ENCODE measurements around the gene ZNF708. TPM values are rescaled to one million over a fixed set of nuclear protein-coding genes. Genes with fewer than 3 reads are reported as not detected.
"Not testable (repeated sequence)": the region's sequence is repeated elsewhere in the genome, so short reads cannot be mapped to it uniquely, and the experiment has no call there.

ZNF708 gene
- total and polyA plus RNA-seq, 9 donors, result 6.4 to 11.8 (median 9.2) TPM

DNA sequence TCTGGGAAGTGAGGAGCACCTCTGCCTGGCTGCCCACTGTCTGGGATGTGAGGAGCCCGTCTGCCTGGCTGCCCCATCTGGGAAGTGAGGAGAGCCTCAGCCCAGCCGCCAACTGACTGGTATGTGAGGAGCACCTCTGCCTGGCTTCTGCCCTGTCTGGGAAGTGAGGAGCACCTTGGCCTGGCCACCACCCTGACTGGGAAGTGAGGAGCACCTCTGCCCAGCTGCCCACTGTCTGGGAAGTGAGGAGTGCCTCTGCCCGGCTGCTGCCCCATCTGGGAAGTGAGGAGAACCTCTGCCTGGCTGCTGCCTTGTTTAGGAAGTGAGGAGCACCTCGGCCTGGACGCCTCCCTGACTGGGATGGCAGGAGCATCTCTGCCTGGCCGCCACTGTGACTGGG, 64.8 kb downstream of the ZNF708 start:
- Histone ChIP-seq H3K4me3 (ENCODE audit: low read length) (no peak overlapping the region), H3K36me3 (ENCODE audit: control insufficient read depth, insufficient read depth, low read length) (no peaks in the 10 kb centered on the region), H3K9me3 (replicated peaks; ENCODE audit: control insufficient read depth, low read depth, low read length) (peaks cover 57% of the 10 kb centered on the region), H3K4me1 (ENCODE audit: control insufficient read depth, insufficient read depth, low read length) (no peaks in the 10 kb centered on the region), H3K27me3 (ENCODE audit: control insufficient read depth, insufficient read depth, low read length) (no peaks in the 10 kb centered on the region), H3K27ac (ENCODE audit: low read length) (no peak overlapping the region)
- 81% methylated on average over 6 of the region's 6 CpGs for WGBS (ENCODE audit: insufficient coverage)
- no peak for DNase-seq

DNA sequence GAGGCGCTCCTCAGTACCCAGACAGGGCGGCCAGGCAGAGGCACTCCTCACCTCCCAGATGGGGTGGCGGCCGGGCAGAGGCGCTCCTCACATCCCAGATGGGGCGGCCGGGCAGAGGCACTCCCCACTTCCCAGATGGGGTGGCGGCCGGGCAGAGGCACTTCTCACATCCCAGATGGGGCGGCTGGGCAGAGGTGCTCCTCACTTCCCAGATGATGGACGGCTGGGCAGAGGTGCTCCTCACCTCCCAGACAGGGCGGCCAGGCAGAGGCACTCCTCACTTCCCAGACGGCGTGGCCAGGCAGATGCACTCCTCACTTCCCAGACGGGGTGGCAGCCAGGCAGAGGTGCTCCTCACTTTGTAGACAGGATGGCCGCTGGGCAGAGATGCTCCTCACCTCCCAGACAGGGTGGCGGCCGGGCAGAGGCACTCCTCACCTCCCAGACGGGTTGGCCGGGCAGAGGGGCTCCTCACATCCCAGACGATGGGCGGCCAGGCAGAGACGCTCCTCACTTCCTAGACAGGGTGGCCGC, 68.3 kb downstream of the ZNF708 start:
- H3K36me3 ChIP-seq (ENCODE audit: control insufficient read depth, insufficient read depth, low read length); H3K4me3 ChIP-seq (ENCODE audit: low read length); H3K27me3 ChIP-seq (ENCODE audit: control insufficient read depth, insufficient read depth, low read length); DNase-seq; H3K4me1 ChIP-seq (ENCODE audit: control insufficient read depth, insufficient read depth, low read length); H3K27ac ChIP-seq (ENCODE audit: low read length): not testable (repeated sequence)
- peaks cover 56% of the 10 kb centered on the region for H3K9me3 ChIP-seq (replicated peaks; ENCODE audit: control insufficient read depth, low read depth, low read length)
- 98% methylated on average over 21 of the region's 24 CpGs for WGBS (ENCODE audit: insufficient coverage)

DNA sequence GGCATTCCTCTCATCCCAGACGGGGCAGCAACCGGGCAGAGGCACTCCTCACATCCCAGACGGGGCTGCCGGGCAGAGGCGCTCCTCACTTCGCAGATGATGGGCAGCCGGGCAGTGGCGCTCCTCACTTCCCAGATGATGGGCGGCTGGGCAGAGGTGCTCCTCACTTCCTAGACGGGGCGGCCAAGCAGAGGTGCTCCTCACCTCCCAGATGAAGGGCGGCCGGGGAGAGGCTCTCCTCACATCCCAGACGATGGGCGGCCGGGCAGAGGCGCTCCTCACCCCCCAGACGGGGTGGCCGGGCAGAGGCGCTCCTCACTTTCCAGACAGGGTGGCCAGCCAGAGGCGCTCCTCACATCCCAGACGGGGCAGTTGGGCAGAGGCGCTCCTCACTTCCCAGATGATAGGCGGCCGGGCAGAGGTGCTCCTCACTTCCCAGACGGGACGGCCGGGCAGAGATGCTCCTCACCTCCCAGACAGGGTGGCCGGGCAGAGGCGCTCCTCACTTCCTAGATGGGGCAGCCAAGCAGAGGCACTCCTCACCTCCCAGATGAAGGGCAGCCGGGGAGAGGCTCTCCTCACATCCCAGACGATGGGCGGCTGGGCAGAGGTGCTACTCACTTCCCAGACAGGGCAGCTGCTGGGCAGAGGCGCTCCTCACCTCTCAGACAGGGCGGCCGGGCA, 68.9 kb downstream of the ZNF708 start:
- Histone ChIP-seq H3K4me1 (ENCODE audit: control insufficient read depth, insufficient read depth, low read length) (no peaks in the 10 kb centered on the region), H3K27me3 (ENCODE audit: control insufficient read depth, insufficient read depth, low read length) (no peaks in the 10 kb centered on the region), H3K36me3 (ENCODE audit: control insufficient read depth, insufficient read depth, low read length) (no peaks in the 10 kb centered on the region), H3K27ac (ENCODE audit: low read length) (no peak overlapping the region), H3K4me3 (ENCODE audit: low read length) (no peak overlapping the region), H3K9me3 (replicated peaks; ENCODE audit: control insufficient read depth, low read depth, low read length) (peaks cover 53% of the 10 kb centered on the region)
- 92% methylated on average over 36 of the region's 36 CpGs for WGBS (ENCODE audit: insufficient coverage)
- DNase-seq, result no peak

DNA sequence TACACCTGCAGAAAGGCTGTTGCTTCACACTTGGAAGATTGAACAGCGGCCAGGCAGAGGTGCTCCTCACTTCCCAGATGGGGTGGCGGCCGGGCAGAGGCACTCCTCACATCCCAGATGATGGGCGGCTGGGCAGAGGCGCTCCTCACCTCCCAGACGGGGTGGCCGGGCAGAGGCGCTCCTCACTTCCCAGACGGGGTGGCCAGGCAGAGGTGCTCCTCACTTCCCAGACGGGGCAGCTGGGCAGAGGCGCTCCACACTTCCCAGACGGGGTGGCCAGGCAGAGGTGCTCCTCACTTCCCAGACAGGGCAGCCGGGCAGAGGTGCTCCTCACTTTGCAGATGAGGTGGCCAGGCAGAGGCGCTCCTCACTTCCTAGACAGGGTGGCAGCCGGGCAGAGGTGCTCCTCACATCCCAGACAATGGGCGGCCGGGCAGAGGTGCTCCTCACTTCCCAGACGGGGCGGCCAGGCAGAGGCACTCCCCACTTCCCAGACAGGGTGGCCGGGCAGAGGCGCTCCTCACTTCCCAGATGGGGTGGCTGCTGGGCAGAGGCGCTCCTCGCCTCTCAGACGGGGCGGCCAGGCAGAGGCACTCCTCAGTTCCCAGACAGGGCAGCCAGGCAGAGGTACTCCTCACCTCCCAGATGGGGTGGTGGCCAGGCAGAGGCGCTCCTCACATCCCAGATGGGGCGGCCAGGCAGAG, 69.6 kb downstream of the ZNF708 start:
- not testable (repeated sequence) for H3K36me3 ChIP-seq (ENCODE audit: control insufficient read depth, insufficient read depth, low read length); H3K4me1 ChIP-seq (ENCODE audit: control insufficient read depth, insufficient read depth, low read length); H3K4me3 ChIP-seq (ENCODE audit: low read length); H3K27me3 ChIP-seq (ENCODE audit: control insufficient read depth, insufficient read depth, low read length); DNase-seq; H3K27ac ChIP-seq (ENCODE audit: low read length)
- H3K9me3 ChIP-seq (replicated peaks; ENCODE audit: control insufficient read depth, low read depth, low read length), result peaks cover 47% of the 10 kb centered on the region
- WGBS (ENCODE audit: insufficient coverage), result 86% methylated on average over 25 of the region's 27 CpGs

DNA sequence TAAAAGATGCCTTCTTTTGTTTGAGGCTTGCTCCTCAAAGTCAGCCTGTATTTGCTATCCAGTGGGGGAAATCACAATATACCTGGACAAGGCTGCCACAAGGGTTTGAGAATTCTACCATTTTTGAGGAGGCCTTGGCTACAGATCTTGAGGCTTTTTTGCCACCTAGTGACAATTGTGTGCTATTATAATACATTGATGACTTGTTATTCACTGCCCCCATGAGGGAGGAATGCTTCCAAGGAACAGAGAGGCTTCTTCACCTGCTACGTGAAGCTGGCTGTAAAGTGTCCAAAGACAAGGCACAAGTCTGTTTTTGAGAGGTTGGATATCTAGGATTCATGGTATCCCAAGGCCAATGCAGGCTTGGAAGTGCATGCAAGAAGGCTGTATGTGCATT, 72.5 kb downstream of the ZNF708 start:
- Histone ChIP-seq H3K36me3 (ENCODE audit: control insufficient read depth, insufficient read depth, low read length) (no peaks in the 10 kb centered on the region), H3K9me3 (replicated peaks; ENCODE audit: control insufficient read depth, low read depth, low read length) (peaks cover 35% of the 10 kb centered on the region), H3K27me3 (ENCODE audit: control insufficient read depth, insufficient read depth, low read length) (no peaks in the 10 kb centered on the region), H3K4me1 (ENCODE audit: control insufficient read depth, insufficient read depth, low read length) (no peaks in the 10 kb centered on the region), H3K27ac (ENCODE audit: low read length) (no peak overlapping the region), H3K4me3 (ENCODE audit: low read length) (no peak overlapping the region)
- no CpG with 5 or more reads among the region's 1 CpG for WGBS (ENCODE audit: insufficient coverage)
- no peak for DNase-seq

Other genes starting within 250 kb of the ZNF708 start
- gene ZNF714, start 247.2 kb downstream of the ZNF708 start, total RNA-seq, result 10.7 TPM
- 10 to 100 TPM in 3 of 8 donors, 1 to 10 TPM in 5; 5.1 to 11.9 (median 8.8) TPM for gene ZNF714, start 247.2 kb downstream of the ZNF708 start, polyA plus RNA-seq (ENCODE audit: insufficient read depth in 1 of 8, insufficient read length in 8 of 8, low replicate concordance in 1 of 8)
- gene ZNF431, start 187.4 kb downstream of the ZNF708 start, total RNA-seq, result 18.1 TPM
- gene ZNF431, start 187.4 kb downstream of the ZNF708 start, polyA plus RNA-seq (ENCODE audit: insufficient read depth in 1 of 8, insufficient read length in 8 of 8, low replicate concordance in 1 of 8), result 10 to 100 TPM; 12.3 to 24.6 (median 16.9) TPM
- gene ZNF738, start 29.6 kb upstream of the ZNF708 start, total RNA-seq, result 19.9 TPM
- gene ZNF738, start 29.6 kb upstream of the ZNF708 start, polyA plus RNA-seq (ENCODE audit: insufficient read depth in 1 of 8, insufficient read length in 8 of 8, low replicate concordance in 1 of 8), result 10 to 100 TPM; 16.3 to 22.0 (median 18.7) TPM
- gene ZNF493, start 67.7 kb upstream of the ZNF708 start, total RNA-seq, result 16.0 TPM
- gene ZNF493, start 67.7 kb upstream of the ZNF708 start, polyA plus RNA-seq (ENCODE audit: insufficient read depth in 1 of 8, insufficient read length in 8 of 8, low replicate concordance in 1 of 8), result 10 to 100 TPM in 3 of 8 donors, 1 to 10 TPM in 5; 7.1 to 15.7 (median 10.0) TPM
- gene ZNF429, start 176.2 kb upstream of the ZNF708 start, total RNA-seq, result 12.9 TPM
- 10 to 100 TPM; 11.9 to 15.6 (median 13.4) TPM for gene ZNF429, start 176.2 kb upstream of the ZNF708 start, polyA plus RNA-seq (ENCODE audit: insufficient read depth in 1 of 8, insufficient read length in 8 of 8, low replicate concordance in 1 of 8)

Measured in muscle of leg (tissue), 11 donors.